Spleen (tissue), 11 donors: Measurements from ENCODE around the gene CDC25B. TPM values are rescaled to one million over a fixed set of nuclear protein-coding genes. Genes with fewer than 3 reads are reported as not detected.
A peak's percentile ranks its signal among the peaks of the same experiment; 100 is the strongest.
"Not testable (repeated sequence)": the region's sequence is repeated elsewhere in the genome, so short reads cannot be mapped to it uniquely, and the experiment has no call there.

Source experiments
- DNase-seq: peaks from one replicate; pipeline ENCODE4 v3.0.0-alpha.2; 2020
- H3K27ac ChIP-seq, 8 donors: fragments of 200-600 bp; sonication (generic) in 7 of 8; 1 replicate in 4 of 8; 2 replicates in 4 of 8; pipeline versions ENCODE4 v1.5.0 to v1.8.0; 2016 to 2021; ENCODE audit warnings: inconsistent platforms in 4 of 8, mild to moderate bottlenecking in 4 of 8, moderate library complexity in 1 of 8
- H3K27me3 ChIP-seq, 7 donors: fragments of 200-600 bp; sonication (generic) in 6 of 7; replicated peaks in 1 of 7; 1 replicate in 4 of 7; 2 replicates in 3 of 7; pipeline versions ENCODE4 v1.5.0 to v1.8.0; 2016 to 2021; ENCODE audit warnings: inconsistent platforms in 3 of 7, mild to moderate bottlenecking in 1 of 7
- H3K36me3 ChIP-seq, 6 donors: fragments of 200-600 bp; sonication (generic) in 5 of 6; 1 replicate in 4 of 6; 2 replicates in 2 of 6; pipeline versions ENCODE4 v1.5.0 to v1.8.0; 2016 to 2021; ENCODE audit warnings: inconsistent platforms in 2 of 6
- H3K4me1 ChIP-seq, 6 donors: fragments of 200-600 bp; sonication (generic) in 5 of 6; 1 replicate in 3 of 6; 2 replicates in 3 of 6; pipeline versions ENCODE4 v1.5.0 to v1.8.0; 2016 to 2021; ENCODE audit warnings: inconsistent platforms in 3 of 6
- H3K4me3 ChIP-seq, 8 donors: fragments of 200-600 bp; sonication (generic) in 7 of 8; 1 replicate in 4 of 8; 2 replicates in 4 of 8; pipeline versions ENCODE4 v1.5.0 to v1.8.0; 2016 to 2021; ENCODE audit warnings: inconsistent platforms in 4 of 8, mild to moderate bottlenecking in 4 of 8, moderate library complexity in 2 of 8
- H3K9me3 ChIP-seq, 8 donors: fragments of 200-600 bp; sonication (generic) in 7 of 8; 1 replicate in 4 of 8; 2 replicates in 4 of 8; pipeline versions ENCODE4 v1.5.0 to v1.8.0; 2016 to 2021; ENCODE audit warnings: inconsistent platforms in 4 of 8
- POLR2A ChIP-seq, 3 donors: fragments of 450-650 bp; IDR thresholded peaks; one replicate each; pipeline ENCODE4 v1.5.1; 2017; ENCODE audit warnings: antibody characterized with exemption in 3 of 3, mild to moderate bottlenecking in 1 of 3
- POLR2AphosphoS5 ChIP-seq, 3 donors: sonication (generic); formaldehyde crosslinking; IDR thresholded peaks; one replicate each; pipeline ENCODE4 v1.5.1; 2017; ENCODE audit warnings: antibody characterized with exemption in 3 of 3
- WGBS, 5 donors: extraction: QIAGEN DNeasy Blood & Tissue Kit in 3 of 5; methylation state at CpG; one replicate each; pipeline versions ENCODE4 v1.1.5 to v1.1.7; 2013 to 2018; 5-methylcytosine and 5-hydroxymethylcytosine counted together
- intact Hi-C: fragments of 100-400 bp; cut with DNase I; formaldehyde crosslinking; loops from one replicate; pipeline ENCODE4 v1.15.0; 2023; ENCODE audit warnings: low total_unique reads
- polyA plus RNA-seq, 3 donors: library from polyadenylated mRNA; stranded (reverse); fragments of 200-250 nt; gene quantifications; one replicate each; pipeline ENCODE4 v1.2.1, GENCODE V29; 2013
- total RNA-seq, 7 donors: library from RNA; depleted of rRNA in 3 of 7; stranded (reverse); fragments of >200 nt in 3 of 7; fragmentation: NEBNext Ultra II Directional in 4 of 7; extraction: Animal tissue kit (Norgen Biotek cat#: 25700) in 4 of 7; gene quantifications; one replicate each; pipeline versions ENCODE4 v1.1.0 to v1.2.1, GENCODE V29; 2016 to 2021
- TF ChIP-seq, protein P1 (sequence below), 11 experiments: fragments of 200-600 bp in 7 of 11; fragments of 450-650 bp in 4 of 11; sonication (generic) in 4 of 11; IDR thresholded peaks in 8 of 11; conservative IDR thresholded peaks in 3 of 11; 1 replicate in 7 of 11; 2 replicates in 4 of 11; pipeline versions ENCODE4 v1.4.0 to v1.8.0; 2016 to 2021; ENCODE audit warnings: antibody characterized with exemption in 11 of 11, inconsistent platforms in 4 of 11, mild to moderate bottlenecking in 1 of 11
- donor health status: healthy with polysubstance abuse.
- donor health status: DM: no; HTN: no; CAD: no; lungs with moderate emphysema.
- donor health status: DM: no; HTN: no; CAD: no.
- donor health status: Bipolar disorder and iron deficiency.
- donor health status: healthy.
- donor health status: DM: no; HTN: no; CAD: no.
- donor health status: DM: yes; HTN: yes; CAD: no.

The CDC25B gene
- total and polyA plus RNA-seq, 10 donors, result 22.8 to 67.7 (median 50.9) TPM

DNA sequence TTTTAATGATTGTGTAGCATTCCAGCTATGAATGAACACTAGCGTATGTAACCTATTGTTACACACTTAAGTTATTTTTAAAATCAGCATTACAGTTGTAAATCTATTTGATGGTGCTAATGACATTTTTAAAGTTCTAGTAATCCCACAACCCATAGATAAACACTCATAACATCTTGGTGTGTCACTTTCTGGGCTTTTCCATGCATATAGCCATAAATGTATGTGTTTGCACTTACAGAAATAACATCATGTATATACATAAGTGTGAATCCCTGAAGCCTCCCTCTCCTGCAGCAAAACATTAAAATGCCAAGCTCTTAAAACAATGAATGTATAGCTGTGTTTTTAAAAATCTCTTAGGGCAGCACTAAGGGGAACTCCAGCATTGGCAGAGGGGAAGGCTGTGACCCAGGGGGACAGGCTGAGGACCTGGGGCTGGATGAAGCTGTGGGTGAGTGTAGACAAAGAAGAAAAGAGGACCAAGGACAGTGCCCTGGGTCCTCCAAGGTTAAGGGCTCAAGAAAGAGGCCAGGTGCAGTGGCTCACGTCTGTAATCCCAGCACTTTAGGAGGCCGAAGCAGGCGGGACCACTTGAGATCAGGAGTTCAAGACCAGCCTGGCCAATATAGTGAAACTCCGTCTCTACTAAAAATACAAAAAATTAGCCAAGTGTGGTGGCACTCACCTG is 8.6 kb upstream of the CDC25B start:
- peak overlapping the region in 6 of 8 donors; percentile 61 to 89 (median 66) for H3K27ac ChIP-seq
- H3K27me3 ChIP-seq, result no peaks in the 10 kb centered on the region
- 71 to 81% (median 77%) methylated on average over 5 of the region's 5 CpGs for WGBS, 5 donors
- H3K4me3 ChIP-seq, result peak overlapping the region in 7 of 8 donors; percentile 18 to 83 (median 38)
- peak; percentile 34 for DNase-seq
- intact Hi-C loops, result loop anchor here (2.0 kb wide), 1 partner anchor 31 kb away; no protein-coding TSS in a partner anchor
- peaks cover 0 to 24% (median 0%) of the 10 kb centered on the region in 6 donors for H3K36me3 ChIP-seq
- TF ChIP-seq, protein P1, sequence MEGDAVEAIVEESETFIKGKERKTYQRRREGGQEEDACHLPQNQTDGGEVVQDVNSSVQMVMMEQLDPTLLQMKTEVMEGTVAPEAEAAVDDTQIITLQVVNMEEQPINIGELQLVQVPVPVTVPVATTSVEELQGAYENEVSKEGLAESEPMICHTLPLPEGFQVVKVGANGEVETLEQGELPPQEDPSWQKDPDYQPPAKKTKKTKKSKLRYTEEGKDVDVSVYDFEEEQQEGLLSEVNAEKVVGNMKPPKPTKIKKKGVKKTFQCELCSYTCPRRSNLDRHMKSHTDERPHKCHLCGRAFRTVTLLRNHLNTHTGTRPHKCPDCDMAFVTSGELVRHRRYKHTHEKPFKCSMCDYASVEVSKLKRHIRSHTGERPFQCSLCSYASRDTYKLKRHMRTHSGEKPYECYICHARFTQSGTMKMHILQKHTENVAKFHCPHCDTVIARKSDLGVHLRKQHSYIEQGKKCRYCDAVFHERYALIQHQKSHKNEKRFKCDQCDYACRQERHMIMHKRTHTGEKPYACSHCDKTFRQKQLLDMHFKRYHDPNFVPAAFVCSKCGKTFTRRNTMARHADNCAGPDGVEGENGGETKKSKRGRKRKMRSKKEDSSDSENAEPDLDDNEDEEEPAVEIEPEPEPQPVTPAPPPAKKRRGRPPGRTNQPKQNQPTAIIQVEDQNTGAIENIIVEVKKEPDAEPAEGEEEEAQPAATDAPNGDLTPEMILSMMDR (IDR thresholded peaks at IDR 0.05 in 8 of 11, conservative IDR thresholded peaks at IDR 0.05 in 3 of 11), result no peak
- no peak for TF ChIP-seq POLR2A (IDR thresholded peaks at IDR 0.05)
- no peak for TF ChIP-seq POLR2AphosphoS5 (IDR thresholded peaks at IDR 0.05)
- no peaks in the 10 kb centered on the region for H3K9me3 ChIP-seq
- H3K4me1 ChIP-seq, result peaks cover 21 to 64% (median 50%) of the 10 kb centered on the region in 6 donors

GRCh38 chr20:3788685-3789155 is 7.4 kb upstream of the CDC25B start:
- intact Hi-C loops, result no loop called here
- Histone ChIP-seq H3K4me3 (no peak overlapping the region), H3K36me3 (peaks cover 0 to 12% (median 0%) of the 10 kb centered on the region in 6 donors), H3K9me3 (no peaks in the 10 kb centered on the region), H3K27me3 (no peaks in the 10 kb centered on the region), H3K27ac (peak overlapping the region in 1 of 8 donors; percentile 17), H3K4me1 (peaks cover 18 to 51% (median 43%) of the 10 kb centered on the region in 6 donors)
- TF ChIP-seq POLR2AphosphoS5 (IDR thresholded peaks at IDR 0.05) (no peak), POLR2A (IDR thresholded peaks at IDR 0.05) (no peak)
- TF ChIP-seq, protein P1 (IDR thresholded peaks at IDR 0.05 in 8 of 11, conservative IDR thresholded peaks at IDR 0.05 in 3 of 11), result no peak
- DNase-seq, result peak; percentile 36
- WGBS, 5 donors, result 48 to 84% (median 54%) methylated on average over 4 of the region's 4 CpGs

DNA sequence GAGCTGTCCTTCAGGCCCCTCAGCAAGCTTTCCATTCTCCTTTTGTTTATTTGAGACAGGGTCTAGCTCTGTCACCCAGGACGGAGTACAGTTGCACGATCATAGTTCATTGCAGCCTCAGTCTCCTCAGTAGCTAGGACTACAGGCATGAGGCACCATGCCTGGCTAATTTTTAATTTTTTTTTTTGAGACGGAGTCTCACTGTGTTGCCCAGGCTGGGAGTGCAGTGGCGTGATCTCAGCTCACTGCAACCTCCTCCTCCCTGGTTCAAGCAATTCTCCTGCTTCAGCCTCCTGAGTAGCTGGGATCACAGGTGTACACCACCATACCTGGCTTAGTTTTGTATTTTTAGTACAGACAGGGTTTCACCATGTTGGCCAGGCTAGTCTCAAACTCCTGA is 6.9 kb upstream of the CDC25B start:
- DNase-seq, H3K9me3 ChIP-seq, H3K4me3 ChIP-seq, H3K27me3 ChIP-seq, intact Hi-C loops, H3K36me3 ChIP-seq: not testable (repeated sequence)
- H3K4me1 ChIP-seq, result peaks cover 14 to 46% (median 38%) of the 10 kb centered on the region in 6 donors
- H3K27ac ChIP-seq, result peak overlapping the region in 1 of 8 donors; percentile 17
- 92 to 98% (median 96%) methylated on average over 4 of the region's 4 CpGs for WGBS, 5 donors

GRCh38 chr20:3794168-3794567 is 1.9 kb upstream of the CDC25B start:
- not testable (repeated sequence) for H3K27me3 ChIP-seq, DNase-seq, H3K4me3 ChIP-seq, H3K9me3 ChIP-seq, H3K36me3 ChIP-seq
- intact Hi-C loops, result loop anchor here (10.0 kb wide), 1 partner anchor 61 kb away; no protein-coding TSS in a partner anchor
- H3K4me1 ChIP-seq, result peaks cover 24 to 50% (median 45%) of the 10 kb centered on the region in 6 donors
- 33 to 82% (median 56%) methylated on average over 1 to 2 of the region's 3 CpGs for WGBS, 5 donors
- H3K27ac ChIP-seq, result peak overlapping the region in 1 of 8 donors; percentile 98

GRCh38 chr20:3794701-3795420 is 1.2 kb upstream of the CDC25B start:
- H3K4me3 ChIP-seq, result peak overlapping the region in 6 of 8 donors; percentile 48 to 87 (median 62)

More at GRCh38 chr20:3794701-3795420, 1.2 kb upstream of the CDC25B start:
- intact Hi-C loops, result loop anchor here (10.0 kb wide), 1 partner anchor 60 kb away; no protein-coding TSS in a partner anchor
- H3K27me3 ChIP-seq, result no peaks in the 10 kb centered on the region
- H3K36me3 ChIP-seq, result peaks cover 0 to 16% (median 0%) of the 10 kb centered on the region in 6 donors
- peak overlapping the region; percentile 92 to 99 (median 97) for H3K27ac ChIP-seq
- H3K9me3 ChIP-seq, result no peaks in the 10 kb centered on the region
- peak; percentile 79 for DNase-seq
- 84 to 90% (median 88%) methylated on average over 24 to 25 of the region's 25 CpGs for whole genome bisulfite sequencing, 5 donors
- peaks cover 29 to 55% (median 51%) of the 10 kb centered on the region in 6 donors for H3K4me1 ChIP-seq
- TF ChIP-seq POLR2AphosphoS5 (IDR thresholded peaks at IDR 0.05) (no peak), POLR2A (IDR thresholded peaks at IDR 0.05) (no peak)
- TF ChIP-seq, protein P1 (IDR thresholded peaks at IDR 0.05 in 8 of 11, conservative IDR thresholded peaks at IDR 0.05 in 3 of 11), result no peak
